Trophoblast cell (in vitro differentiated cells and primary cell): Measurements from ENCODE around the gene CTSW.

Experiments
- DNase-seq, 2 donors: peaks; one replicate each; pipeline ENCODE4 v3.0.0-alpha.2; 2016
- H2AFZ ChIP-seq: 2 replicates; pipeline ENCODE4 v1.6.1; 2013; ENCODE audit warnings: low read length, moderate library complexity, mild to moderate bottlenecking; ENCODE audit not compliant: insufficient read depth, poor library complexity
- H2AK5ac ChIP-seq: 2 replicates; pipeline ENCODE4 v1.6.1; 2013; ENCODE audit warnings: mild to moderate bottlenecking, low read length
- H2BK120ac ChIP-seq: 2 replicates; pipeline ENCODE4 v1.6.1; 2013; ENCODE audit warnings: low read length, mild to moderate bottlenecking, moderate library complexity; ENCODE audit not compliant: insufficient read depth, poor library complexity
- H2BK12ac ChIP-seq: 2 replicates; pipeline ENCODE4 v1.6.1; 2013; ENCODE audit warnings: mild to moderate bottlenecking, low read length, moderate library complexity
- H2BK5ac ChIP-seq: 2 replicates; pipeline ENCODE4 v1.6.1; 2013; ENCODE audit warnings: low read length, low read depth, moderate library complexity, mild to moderate bottlenecking; ENCODE audit not compliant: poor library complexity
- H3K14ac ChIP-seq: 2 replicates; pipeline ENCODE4 v1.6.1; 2013; ENCODE audit warnings: mild to moderate bottlenecking, low read length
- H3K18ac ChIP-seq: 2 replicates; pipeline ENCODE4 v1.6.1; 2013; ENCODE audit warnings: mild to moderate bottlenecking, low read length
- H3K23ac ChIP-seq: 2 replicates; pipeline ENCODE4 v1.6.1; 2013; ENCODE audit warnings: low read length
- H3K27ac ChIP-seq: 2 replicates; pipeline ENCODE4 v1.5.1; 2013; ENCODE audit warnings: low read depth, mild to moderate bottlenecking, inconsistent platforms, low read length, moderate library complexity
- H3K27me3 ChIP-seq: 2 replicates; pipeline ENCODE4 v1.6.1; 2013; ENCODE audit warnings: inconsistent platforms, mild to moderate bottlenecking, low read length, moderate library complexity; ENCODE audit not compliant: insufficient read depth
- H3K36me3 ChIP-seq, 2 experiments: 1 replicate in 1 of 2; 2 replicates in 1 of 2; pipeline ENCODE4 v1.6.1; 2013; ENCODE audit warnings: low read length in 2 of 2, mild to moderate bottlenecking in 2 of 2, moderate library complexity in 1 of 2; ENCODE audit not compliant: insufficient read depth in 2 of 2, control insufficient read depth in 1 of 2
- H3K4ac ChIP-seq: 2 replicates; pipeline ENCODE4 v1.6.1; 2013; ENCODE audit warnings: low read depth, mild to moderate bottlenecking, low read length, moderate library complexity
- H3K4me1 ChIP-seq, 2 experiments: 1 replicate in 1 of 2; 2 replicates in 1 of 2; pipeline ENCODE4 v1.6.1; 2013; ENCODE audit warnings: low read length in 2 of 2, mild to moderate bottlenecking in 2 of 2, moderate library complexity in 1 of 2; ENCODE audit not compliant: insufficient read depth in 2 of 2, control insufficient read depth in 1 of 2
- H3K4me2 ChIP-seq: 2 replicates; pipeline ENCODE4 v1.6.1; 2013; ENCODE audit warnings: inconsistent platforms, mild to moderate bottlenecking, low read length, moderate library complexity
- H3K4me3 ChIP-seq: 2 replicates; pipeline ENCODE4 v1.5.1; 2013; ENCODE audit warnings: mild to moderate bottlenecking, low read depth, low read length, inconsistent platforms
- H3K79me1 ChIP-seq: one replicate; pipeline ENCODE4 v1.6.1; 2013; ENCODE audit warnings: low read length
- H3K79me2 ChIP-seq: 2 replicates; pipeline ENCODE4 v1.6.1; 2013; ENCODE audit warnings: low read length, mild to moderate bottlenecking; ENCODE audit not compliant: control insufficient read depth, insufficient read depth, poor library complexity
- H3K9ac ChIP-seq: 2 replicates; pipeline ENCODE4 v1.6.1; 2013; ENCODE audit warnings: mild to moderate bottlenecking, low read length
- H3K9me3 ChIP-seq: 2 replicates; pipeline ENCODE4 v1.6.1; 2013; ENCODE audit warnings: low read depth, mild to moderate bottlenecking, control low read depth, inconsistent platforms, low read length; ENCODE audit not compliant: insufficient read depth
- H4K12ac ChIP-seq: 2 replicates; pipeline ENCODE4 v1.6.1; 2013; ENCODE audit warnings: low read depth, mild to moderate bottlenecking, low read length, moderate library complexity
- H4K8ac ChIP-seq: 2 replicates; pipeline ENCODE4 v1.6.1; 2013; ENCODE audit warnings: low read depth, mild to moderate bottlenecking, low read length, moderate library complexity
- H4K91ac ChIP-seq: one replicate; pipeline ENCODE4 v1.6.1; 2013; ENCODE audit warnings: low read depth, mild to moderate bottlenecking, low read length, moderate library complexity
- WGBS: extraction: QIAGEN DNeasy Blood & Tissue Kit; methylation state at CpG from one replicate; pipeline ENCODE4 v1.1.7; 2013; ENCODE audit warnings: missing lambda C conversion rate; ENCODE audit not compliant: insufficient read length, insufficient coverage; ENCODE audit errors: extremely low coverage; 5-methylcytosine and 5-hydroxymethylcytosine counted together

The CTSW gene

DNA sequence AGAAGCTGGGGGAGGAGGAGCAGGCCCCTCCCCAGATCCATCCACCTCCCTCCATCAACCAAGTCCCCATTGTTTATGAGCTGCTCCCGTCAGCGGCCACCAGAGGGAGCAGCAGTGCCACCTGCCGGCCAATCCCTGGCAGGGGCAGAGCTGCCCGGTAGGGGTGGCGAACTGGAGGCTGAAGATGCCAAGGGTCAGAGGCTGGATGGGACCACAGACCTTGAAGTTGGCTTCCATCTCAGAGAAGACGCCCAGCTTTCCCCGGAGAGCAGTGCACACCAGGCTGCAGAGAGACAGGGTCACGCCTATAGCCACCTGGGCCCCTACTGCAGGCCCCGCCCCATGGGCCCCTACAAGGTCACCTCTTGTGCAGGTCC lies 5.1 kb downstream of the CTSW start:
- peak; percentile 62 to 90 for DNase-seq
- Histone ChIP-seq H3K79me2 (peaks cover 2% of the 10 kb centered on the region), H3K9me3 (no peaks in the 10 kb centered on the region), H3K79me1 (peaks cover 12% of the 10 kb centered on the region), H2AFZ (no peak overlapping the region), H2BK12ac (no peak overlapping the region), H4K91ac (no peak overlapping the region), H3K27ac (no peak overlapping the region), H3K23ac (no peak overlapping the region), H3K4me1 (peaks cover 9 to 16% of the 10 kb centered on the region in 2 experiments), H3K9ac (no peak overlapping the region), H3K14ac (no peak overlapping the region), H3K36me3 (peaks cover 46 to 49% of the 10 kb centered on the region in 2 experiments), H4K8ac (no peak overlapping the region), H2BK120ac (no peak overlapping the region), H3K4me3 (no peak overlapping the region), H4K12ac (no peak overlapping the region), H2BK5ac (no peak overlapping the region), H3K4ac (no peak overlapping the region), H2AK5ac (no peak overlapping the region), H3K18ac (no peak overlapping the region), H3K4me2 (no peak overlapping the region), H3K27me3 (no peaks in the 10 kb centered on the region)
- WGBS: no CpG with 5 or more reads among the region's 9 CpGs

DNA sequence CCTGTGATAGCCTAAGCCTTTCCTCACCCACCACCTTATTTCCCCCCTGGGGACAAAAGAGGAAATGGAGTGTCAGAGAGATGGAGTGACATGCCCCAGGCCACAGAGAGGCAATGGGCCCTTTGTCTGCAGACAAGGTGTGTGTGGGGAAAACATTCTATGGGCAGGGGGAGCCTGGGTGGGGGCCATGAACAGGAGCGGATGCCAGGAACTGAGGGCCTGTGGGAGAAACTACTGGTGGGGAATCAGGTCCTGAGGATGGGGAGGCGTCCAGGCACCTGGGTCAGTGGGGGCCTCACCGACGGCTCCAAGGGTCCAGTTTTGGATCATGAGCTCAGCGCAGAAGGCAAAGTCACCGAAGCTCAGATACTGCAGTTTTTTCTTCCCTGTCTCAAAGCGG lies 5.6 kb downstream of the CTSW start:
- no peak overlapping the region for H3K18ac ChIP-seq
- DNase-seq: no peak
- H3K36me3 ChIP-seq: peaks cover 46 to 49% of the 10 kb centered on the region in 2 experiments
- H3K27me3 ChIP-seq: no peaks in the 10 kb centered on the region
- peaks cover 12 to 20% of the 10 kb centered on the region in 2 experiments for H3K4me1 ChIP-seq
- H3K14ac ChIP-seq: no peak overlapping the region
- H3K23ac ChIP-seq: no peak overlapping the region
- H3K79me2 ChIP-seq: peaks cover 2% of the 10 kb centered on the region
- no peak overlapping the region for H4K8ac ChIP-seq
- no peaks in the 10 kb centered on the region for H3K9me3 ChIP-seq
- no peak overlapping the region for H4K12ac ChIP-seq
- no peak overlapping the region for H2BK5ac ChIP-seq
- peaks cover 14% of the 10 kb centered on the region for H3K79me1 ChIP-seq
- H3K4ac ChIP-seq: no peak overlapping the region
- no peak overlapping the region for H2AK5ac ChIP-seq
- no peak overlapping the region for H3K4me2 ChIP-seq
- no peak overlapping the region for H2AFZ ChIP-seq
- no peak overlapping the region for H2BK12ac ChIP-seq
- H3K9ac ChIP-seq: no peak overlapping the region
- H3K4me3 ChIP-seq: no peak overlapping the region
- H2BK120ac ChIP-seq: no peak overlapping the region
- H3K27ac ChIP-seq: no peak overlapping the region
- no peak overlapping the region for H4K91ac ChIP-seq
- WGBS: no CpG with 5 or more reads among the region's 7 CpGs

DNA sequence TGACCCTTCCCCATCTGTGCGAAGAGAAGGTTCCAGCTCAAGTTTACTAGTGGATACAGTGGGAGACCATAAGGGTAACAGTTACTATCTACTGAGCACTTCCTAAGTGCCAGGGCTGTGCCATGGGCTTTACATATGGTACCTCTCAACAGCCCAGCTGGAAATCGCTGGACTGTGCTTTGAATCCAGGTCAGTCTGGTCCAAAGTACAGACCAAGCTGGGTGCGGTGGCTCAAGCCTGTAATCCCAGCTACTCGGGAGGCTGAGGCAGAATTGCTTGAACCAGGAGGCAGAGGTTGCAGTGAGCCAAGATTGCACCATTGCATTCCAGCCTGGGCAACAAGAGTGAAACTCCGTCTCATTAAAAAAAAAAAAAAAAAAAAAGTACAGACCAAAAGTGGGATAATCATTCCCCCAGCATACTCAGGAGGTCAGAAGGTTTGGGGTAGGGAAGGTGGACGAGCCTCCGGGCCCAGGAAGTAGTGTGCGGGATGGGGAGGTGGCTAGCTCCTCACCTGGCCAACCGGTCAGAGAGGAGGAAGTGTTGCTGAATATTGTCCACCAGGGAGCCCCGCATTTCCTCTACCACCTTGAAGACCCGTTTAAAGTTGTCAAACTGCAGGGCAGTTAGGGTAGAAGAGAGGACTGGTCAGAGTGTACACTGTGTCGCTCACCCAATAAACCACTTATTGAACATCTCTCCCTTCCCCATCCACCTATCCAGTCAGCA lies 6.3 kb downstream of the CTSW start:
- H3K79me1 ChIP-seq: peaks cover 19% of the 10 kb centered on the region
- peaks cover 13 to 19% of the 10 kb centered on the region in 2 experiments for H3K4me1 ChIP-seq
- H3K27ac ChIP-seq: no peak overlapping the region
- H3K4ac ChIP-seq: no peak overlapping the region
- no CpG with 5 or more reads among the region's 12 CpGs for WGBS
- peaks cover 7% of the 10 kb centered on the region for H3K79me2 ChIP-seq
- no peak overlapping the region for H4K12ac ChIP-seq
- H3K18ac ChIP-seq: no peak overlapping the region
- no peaks in the 10 kb centered on the region for H3K9me3 ChIP-seq
- no peak overlapping the region for H3K9ac ChIP-seq
- H2AK5ac ChIP-seq: no peak overlapping the region
- H3K4me2 ChIP-seq: no peak overlapping the region
- no peak overlapping the region for H2AFZ ChIP-seq
- no peak overlapping the region for H2BK5ac ChIP-seq
- H4K91ac ChIP-seq: no peak overlapping the region
- no peak overlapping the region for H4K8ac ChIP-seq
- no peak overlapping the region for H3K14ac ChIP-seq
- no peak overlapping the region for H3K23ac ChIP-seq
- no peak overlapping the region for H2BK12ac ChIP-seq
- H3K36me3 ChIP-seq: peaks cover 46 to 49% of the 10 kb centered on the region in 2 experiments
- no peak overlapping the region for H2BK120ac ChIP-seq
- no peak overlapping the region for H3K4me3 ChIP-seq
- DNase-seq: no peak
- H3K27me3 ChIP-seq: no peaks in the 10 kb centered on the region

DNA sequence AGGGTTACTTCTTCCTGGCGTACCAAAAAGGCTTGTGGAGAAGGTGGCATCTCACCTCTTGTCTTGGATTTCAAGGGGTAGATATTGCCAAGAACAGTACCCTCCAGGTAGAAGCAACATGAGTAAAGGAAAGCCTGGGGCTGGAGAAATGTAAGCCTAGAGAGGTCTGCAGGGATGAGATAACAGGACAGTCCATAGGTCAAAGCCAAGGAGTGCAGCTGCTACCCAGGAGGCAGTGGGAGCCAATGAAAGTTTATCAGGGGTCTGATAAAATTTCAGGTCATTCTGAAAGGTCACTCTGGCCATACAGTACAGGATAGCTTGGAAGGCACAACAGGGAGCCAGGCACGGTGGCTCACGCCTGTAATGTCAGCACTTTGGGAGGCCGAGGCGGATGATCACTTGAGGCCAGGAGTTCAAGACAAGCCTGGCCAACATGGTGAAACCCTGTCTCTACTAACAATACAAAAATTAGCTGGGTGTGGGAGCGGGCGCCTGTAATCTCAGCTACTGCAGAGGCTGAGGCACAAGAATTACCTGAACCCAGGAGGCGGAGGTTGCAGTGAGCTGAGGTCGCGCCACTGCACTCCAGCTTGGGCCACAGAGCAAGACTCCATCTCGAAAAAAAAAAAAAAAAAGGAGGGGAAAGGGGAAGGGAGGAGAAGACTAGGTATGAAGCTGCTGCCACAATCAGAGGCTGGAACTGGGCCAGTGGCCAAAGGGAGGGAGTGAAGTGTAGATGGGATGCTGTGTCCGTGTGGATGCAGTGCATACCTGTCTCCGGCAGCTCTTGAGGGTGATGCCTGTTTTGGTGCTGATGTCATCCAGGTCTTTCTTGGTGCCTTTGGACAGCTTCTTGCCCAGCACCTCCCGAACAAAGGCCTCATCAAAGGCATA lies 7.4 kb downstream of the CTSW start:
- Histone ChIP-seq H3K4me3 (no peak overlapping the region), H3K36me3 (peaks cover 43 to 44% of the 10 kb centered on the region in 2 experiments), H2AFZ (no peak overlapping the region), H3K23ac (no peak overlapping the region), H3K9me3 (no peaks in the 10 kb centered on the region), H3K9ac (no peak overlapping the region), H4K8ac (peak overlapping the region; percentile 86), H3K14ac (no peak overlapping the region), H4K12ac (peak overlapping the region; percentile 44), H3K27me3 (no peaks in the 10 kb centered on the region), H3K18ac (no peak overlapping the region), H3K4me2 (peak overlapping the region; percentile 78), H3K27ac (no peak overlapping the region), H4K91ac (peak overlapping the region; percentile 63), H2BK5ac (no peak overlapping the region), H2BK12ac (no peak overlapping the region), H2AK5ac (no peak overlapping the region), H3K79me1 (peaks cover 24% of the 10 kb centered on the region), H3K79me2 (peaks cover 11% of the 10 kb centered on the region), H3K4ac (no peak overlapping the region), H3K4me1 (peaks cover 13 to 26% of the 10 kb centered on the region in 2 experiments), H2BK120ac (no peak overlapping the region)
- DNase-seq: no peak
- no CpG with 5 or more reads among the region's 14 CpGs for WGBS
